ENCODE data around the gene GPA33.
"Not testable (repeated sequence)": the region's sequence is repeated elsewhere in the genome, so short reads cannot be mapped to it uniquely, and the experiment has no call there.

GPA33 gene

DNA sequence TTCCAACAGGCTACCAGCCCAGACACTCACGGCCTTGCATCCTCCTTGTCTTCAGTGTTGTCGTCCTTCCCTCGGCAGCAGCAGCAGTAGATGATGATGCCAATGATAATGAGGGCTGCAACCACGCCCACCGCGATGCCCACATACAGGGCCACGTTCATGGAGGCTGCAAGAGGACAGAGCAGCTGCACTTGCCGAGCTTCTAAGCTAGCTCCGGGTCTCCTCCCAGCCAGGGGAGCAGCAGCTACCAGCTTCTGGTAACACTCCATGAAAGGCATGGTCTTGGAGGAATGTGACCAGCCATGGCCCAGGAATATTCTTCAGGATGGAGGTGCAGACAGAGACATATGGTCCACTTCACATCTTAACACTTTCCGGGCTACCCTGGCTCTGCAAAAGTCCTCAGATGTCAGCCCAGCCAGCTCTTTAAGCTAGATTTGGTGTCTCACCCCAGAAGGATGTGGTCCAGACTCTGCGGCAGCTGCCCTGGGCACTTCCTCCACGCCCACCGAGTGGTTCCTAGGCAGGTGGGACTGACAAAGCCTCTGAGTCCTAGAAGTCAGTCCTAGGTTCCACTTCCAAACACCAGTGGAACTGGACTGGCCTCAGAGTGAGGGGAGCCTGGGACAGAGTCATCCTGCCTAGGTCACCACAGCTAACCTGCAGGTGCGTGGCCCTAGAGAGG is 35.1 kb downstream of the GPA33 start:
- no peak for DNase-seq

DNA sequence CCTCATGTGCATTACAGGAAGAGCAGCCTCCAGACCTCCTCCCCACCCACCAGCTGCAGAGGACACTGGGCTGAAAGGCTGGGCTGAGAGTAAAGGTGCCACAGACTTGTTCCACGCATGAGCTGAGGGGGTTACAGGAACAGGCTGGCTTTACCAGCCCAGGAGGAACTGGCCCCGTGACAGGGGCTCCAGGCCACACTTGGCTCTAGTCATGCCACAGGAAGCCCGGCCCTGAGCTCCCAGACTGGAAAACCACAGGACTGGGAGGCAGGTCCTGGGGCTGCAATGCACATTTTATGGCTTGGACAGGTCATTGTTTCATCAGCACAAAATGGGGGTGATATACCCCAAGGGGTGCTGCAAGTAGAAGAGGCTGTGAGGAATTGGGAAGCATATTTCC is 35.6 kb downstream of the GPA33 start:
- no peak for DNase-seq

DNA sequence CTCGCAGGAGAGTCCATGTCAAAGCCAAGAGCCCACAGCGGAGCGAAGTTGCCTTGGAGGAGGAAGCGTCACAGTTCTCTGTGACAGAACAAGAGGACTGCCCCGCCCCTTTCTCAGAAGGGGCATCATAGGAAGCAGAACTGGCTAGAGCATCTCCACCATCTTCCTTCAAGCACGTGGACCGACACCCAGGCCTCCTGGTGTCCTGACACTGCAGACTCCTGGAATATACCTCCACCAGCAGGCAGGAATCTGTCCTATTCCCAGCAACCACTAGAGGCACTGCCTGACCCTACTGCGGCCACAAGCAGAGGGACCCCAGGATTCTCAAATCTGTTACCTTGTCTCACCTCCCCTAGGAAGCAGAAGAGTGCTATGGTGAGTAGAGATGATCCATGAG is 37.8 kb downstream of the GPA33 start:
- peak; percentile 22 for DNase-seq

DNA sequence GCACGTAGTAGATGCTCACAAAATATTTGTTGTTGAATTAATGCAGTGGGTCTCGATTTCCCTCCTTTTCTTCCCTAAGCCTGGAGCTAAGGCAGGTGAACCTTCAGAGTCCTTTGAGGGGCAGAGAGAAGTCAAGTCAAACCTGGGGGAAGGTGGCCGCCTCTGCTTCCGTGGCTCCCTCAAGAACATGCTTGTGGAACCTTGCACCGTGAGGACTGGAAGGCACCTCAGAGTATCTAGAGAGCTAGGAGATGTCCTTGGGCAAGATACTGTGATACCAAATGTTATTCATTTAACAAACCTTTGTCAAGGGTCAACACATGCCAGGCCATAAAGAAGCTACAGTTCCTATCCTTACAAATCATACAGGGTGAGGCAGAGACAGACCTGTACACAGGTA is 38.3 kb downstream of the GPA33 start:
- no peak for DNase-seq

DNA sequence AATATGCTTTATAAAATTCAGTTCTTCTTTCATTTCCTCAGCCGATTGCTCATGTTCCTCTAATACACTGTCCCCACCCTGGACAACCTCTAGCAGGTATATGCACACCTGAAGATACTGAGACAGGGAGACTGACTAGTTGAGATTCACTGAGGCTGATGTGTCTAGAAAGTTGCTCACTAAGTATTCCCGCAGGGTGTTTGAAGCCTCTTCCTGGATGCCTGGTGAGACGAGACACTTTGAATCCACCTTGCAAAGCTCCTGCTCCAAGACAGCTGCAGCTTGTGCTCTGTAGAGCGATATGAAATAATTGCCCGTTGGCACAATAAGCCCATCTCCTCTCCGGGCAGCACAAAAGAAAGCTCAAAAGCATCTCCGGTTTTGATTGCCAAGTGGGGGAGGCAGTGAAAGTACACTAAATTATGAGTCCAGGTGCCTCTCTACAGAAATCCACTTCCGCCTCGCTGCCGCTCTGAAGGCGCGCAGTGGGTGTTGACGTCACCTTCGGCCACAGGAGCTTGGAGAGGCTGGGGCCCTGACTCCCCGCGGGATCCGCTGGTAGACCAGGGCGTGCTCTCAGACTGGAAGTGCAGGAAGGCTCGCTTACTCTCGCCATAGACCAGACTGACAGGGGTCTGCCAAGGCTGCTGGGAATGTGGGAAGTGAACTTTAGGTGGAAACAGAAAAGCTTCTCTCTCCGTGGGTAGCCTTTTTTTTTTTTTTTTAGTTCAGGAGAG is 46.3 kb downstream of the GPA33 start:
- DNase-seq: peak; percentile 96

DNA sequence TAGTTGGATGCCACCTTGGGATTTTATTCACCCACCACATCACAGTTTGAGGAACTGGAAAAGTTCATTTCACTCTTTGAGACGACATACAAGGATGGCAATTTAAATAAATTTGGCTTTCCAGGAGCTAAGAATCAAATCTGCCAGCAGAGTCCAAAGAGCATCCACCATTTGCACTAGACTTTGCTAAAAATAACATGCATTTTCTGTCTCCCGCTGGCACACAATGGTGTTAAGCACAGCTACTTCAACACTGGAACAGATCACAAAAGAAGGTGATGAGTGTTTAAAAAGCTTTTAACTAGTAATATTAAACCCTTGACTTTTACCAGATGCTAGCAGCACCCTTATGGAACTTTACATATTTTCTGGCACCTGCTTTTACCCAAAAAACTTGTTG is 56.5 kb downstream of the GPA33 start:
- no peak for DNase-seq

DNA sequence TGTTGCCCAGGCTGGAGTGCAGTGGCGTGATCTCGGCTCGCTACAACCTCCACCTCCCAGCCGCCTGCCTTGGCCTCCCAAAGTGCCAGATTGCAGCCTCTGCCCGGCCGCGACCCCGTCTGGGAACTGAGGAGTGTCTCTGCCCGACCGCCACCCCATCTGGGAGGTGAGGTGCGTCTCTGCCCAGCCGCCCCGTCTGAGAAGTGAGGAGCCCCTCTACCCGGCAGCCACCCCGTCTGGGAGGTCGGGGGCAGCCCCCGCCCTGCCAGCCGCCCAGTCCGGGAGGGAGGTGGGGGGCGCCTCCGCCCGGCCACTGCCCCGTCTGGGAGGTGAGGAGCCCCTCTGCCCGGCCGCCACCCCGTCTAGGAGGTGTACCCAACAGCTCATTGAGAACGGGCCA is 60.6 kb downstream of the GPA33 start:
- DNase-seq: not testable (repeated sequence)

DNA sequence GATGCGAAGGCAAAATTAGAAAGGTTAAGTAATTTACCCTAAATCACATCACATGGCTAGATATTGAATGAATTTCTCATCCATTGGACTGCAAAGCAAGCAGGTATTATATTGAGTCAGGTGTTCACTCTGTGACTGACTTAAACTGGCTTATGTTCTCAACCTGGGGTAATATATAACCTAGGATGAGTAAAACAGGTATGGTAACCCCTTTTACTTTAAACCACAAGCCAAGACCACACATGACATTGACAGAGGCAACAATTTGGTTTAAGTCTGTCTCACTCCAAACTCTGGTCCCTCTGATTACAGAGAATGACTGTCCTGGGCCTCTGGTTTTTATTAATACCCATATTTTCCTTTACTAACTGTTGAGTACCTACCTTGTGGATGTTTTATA is 67.8 kb downstream of the GPA33 start:
- no peak for DNase-seq

DNA sequence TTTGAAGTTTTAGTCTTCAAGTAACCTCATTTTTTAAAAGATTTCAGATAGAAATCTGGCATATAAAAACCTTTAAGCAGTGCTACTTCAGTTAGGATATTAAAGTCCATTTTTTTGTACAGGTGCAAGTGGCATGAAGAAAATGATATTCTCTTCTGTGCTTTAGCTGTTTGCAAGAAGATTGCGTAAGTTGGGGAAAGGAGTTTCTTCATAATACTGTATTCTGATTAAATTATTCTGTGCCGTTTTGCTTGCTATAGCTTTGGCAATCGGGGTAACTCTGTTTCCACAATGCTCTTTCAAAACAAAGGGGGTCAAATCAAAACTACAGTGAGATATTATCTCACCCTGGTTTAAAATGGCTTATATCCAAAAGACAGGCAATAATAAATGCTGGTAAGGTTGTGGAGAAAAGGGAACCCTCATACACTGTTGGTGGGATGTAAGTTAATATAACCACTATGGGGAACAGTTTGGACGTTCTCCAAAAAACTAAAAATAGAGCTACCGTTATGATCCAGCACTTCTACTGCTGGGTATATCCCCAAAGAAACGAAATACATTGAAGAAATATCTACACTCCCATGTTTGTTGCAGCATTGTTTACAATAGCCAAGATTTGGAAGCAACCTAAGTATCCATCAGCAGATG is 74.0 kb downstream of the GPA33 start:
- no peak for DNase-seq

DNA sequence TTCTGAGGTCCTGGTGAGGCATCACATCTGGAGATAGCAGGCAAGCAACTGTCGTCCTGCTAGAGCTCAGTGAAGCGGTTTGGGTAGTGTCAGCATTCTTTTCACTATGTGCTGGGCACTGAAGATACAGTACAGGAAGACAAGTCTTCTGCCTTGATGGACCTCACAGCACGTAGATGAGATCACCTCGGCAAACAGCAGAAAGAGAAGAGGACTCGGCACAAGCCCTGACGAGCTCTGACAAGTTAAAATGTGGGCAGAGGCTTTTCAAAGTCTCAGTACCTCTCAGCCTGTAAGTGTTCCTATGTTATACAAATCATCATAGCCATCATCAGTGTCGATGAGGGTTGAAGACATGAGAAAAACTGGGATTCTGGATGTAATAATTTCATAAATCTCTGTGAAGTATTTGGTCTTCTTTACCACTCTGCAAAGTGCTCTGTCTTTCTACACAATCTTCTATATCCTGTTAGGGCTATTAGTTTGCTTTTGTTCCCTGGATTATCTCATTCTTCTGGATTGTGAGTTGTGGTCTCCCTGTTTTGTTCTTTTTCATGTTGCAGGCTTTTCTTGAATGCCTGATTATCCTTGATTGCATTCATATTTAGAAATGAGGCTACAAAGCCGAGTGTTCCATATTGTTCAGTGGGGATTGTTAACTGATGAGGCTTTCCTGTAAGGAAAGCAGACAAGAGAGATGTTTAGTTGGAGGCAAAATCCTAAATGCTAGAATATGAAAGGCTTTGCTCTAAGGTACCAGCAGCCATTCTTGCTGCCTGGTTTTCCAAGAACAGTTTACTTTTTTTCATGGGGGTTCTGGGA is 76.9 kb downstream of the GPA33 start:
- DNase-seq: no peak

DNA sequence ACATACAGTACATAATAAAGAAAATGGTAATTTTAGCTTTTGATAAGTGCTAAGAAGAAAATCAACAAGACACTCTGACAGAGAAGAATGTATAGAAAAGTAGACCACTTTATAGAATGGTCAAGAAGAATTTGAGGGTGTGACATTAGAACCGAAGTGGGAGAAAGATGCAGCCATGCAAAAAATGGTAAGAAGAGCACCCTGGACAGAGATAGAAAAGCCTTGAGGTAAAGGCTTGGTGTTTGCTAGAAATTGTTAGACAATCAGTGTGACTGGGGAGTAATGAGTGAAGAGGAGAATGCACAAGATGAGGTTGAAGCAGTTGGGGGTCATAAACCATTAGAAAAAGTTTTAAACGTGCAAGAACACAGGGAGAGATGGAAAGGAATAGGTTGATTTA is 77.6 kb downstream of the GPA33 start:
- DNase-seq: no peak

DNA sequence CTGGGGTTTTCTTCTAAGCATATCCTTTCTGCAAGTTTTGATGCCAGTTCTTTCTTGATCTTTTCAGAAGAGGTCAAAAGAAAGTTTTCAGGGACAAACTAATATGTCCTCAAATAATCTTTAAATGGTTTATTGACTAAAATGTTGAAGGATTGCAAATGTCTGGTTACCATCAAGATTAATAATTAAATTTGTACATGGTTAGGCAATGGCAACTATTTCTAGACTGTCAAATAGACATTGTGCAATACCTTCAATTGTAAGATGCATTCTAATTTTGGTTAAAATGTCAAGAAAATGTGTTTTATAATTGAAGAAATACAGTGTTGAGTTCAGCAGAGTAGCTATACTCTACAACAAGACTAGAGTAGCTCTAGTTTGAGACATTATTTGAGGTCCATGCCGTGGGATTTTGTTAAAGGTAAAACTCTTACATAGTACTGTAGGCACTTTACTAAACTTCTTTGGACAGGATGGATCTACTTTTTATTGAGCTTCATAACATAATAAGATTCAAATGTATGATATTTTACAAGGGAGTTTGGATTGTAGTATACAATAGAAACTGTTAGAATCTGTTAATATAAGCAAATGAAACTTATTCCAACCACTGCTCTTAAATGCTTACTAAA is 78.5 kb downstream of the GPA33 start:
- no peak for DNase-seq

DNA sequence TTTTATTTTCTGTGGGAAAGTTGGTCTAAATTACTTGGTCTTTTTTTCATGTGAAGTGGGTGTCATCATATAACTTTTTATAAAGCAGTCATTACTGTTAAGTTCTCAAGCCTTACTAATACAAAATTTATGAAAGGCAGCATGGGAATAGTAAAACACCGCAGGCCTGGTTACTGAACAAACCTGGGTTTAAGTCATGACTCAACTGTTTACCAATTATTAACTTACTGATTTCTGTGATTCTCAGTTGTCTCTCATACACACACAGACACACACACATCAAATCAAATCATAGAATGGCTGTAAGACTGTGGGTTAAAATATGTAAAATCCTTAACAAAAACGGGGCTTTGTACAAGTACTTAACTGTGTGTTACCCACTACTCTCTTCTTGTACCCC is 86.5 kb downstream of the GPA33 start:
- DNase-seq: no peak
